ENCODE measurements around the gene CAMK1D. TPM values are rescaled to one million over a fixed set of nuclear protein-coding genes. Genes with fewer than 3 reads are reported as not detected.

CAMK1D gene
- total and polyA plus RNA-seq, 2 donors (not counting 3 experiments of a cell fraction or from before 2014, with no cell fraction given) = 0.37 to 4.2 TPM

- no peak overlapping the region for H3K4me2 ChIP-seq (ENCODE audit: insufficient read depth, low read length)
- H3K4me3 ChIP-seq (replicated peaks in 1 of 3; ENCODE audit: insufficient read depth in 1 of 3, low read depth in 1 of 3, low read length in 3 of 3) = no peak overlapping the region
- CTCF ChIA-PET = interaction anchor here (1.2 kb wide), 1 partner anchor 55 kb away, joined by 3 read pairs; no protein-coding TSS in a partner anchor
- no peaks in the 10 kb centered on the region for H3K79me2 ChIP-seq (ENCODE audit: control insufficient read depth, insufficient read depth, low read length)
- FAIRE-seq = no peak
- H3K9ac ChIP-seq (replicated peaks; ENCODE audit: extremely low read depth, insufficient read depth, low read length) = no peak overlapping the region
- dilution Hi-C loops (cut with MboI; ENCODE audit: extremely low pct_ligation_motif_present, low sequenced_read_pairs) = no loop called here
- BruUV-seq (replicated peaks) = no TSS peak
- no peak overlapping the region for H2AFZ ChIP-seq (ENCODE audit: low read depth, low read length)
- no peaks in the 10 kb centered on the region for H4K20me1 ChIP-seq (replicated peaks; ENCODE audit: control insufficient read depth, extremely low read depth, insufficient read depth, low read length)
- POLR2A ChIA-PET = no interaction called here
- no peak for TF ChIP-seq GATA2 (IDR thresholded peaks at IDR 0.05; ENCODE audit: insufficient read depth, insufficient read length, low read depth, low read length)
- no peak for TF ChIP-seq EZH2 (IDR thresholded peaks at IDR 0.05; ENCODE audit: borderline replicate concordance, low read depth, low read length, severe bottlenecking)
- TF ChIP-seq JUN (IDR thresholded peaks at IDR 0.05; ENCODE audit: borderline replicate concordance, insufficient read depth, insufficient read length, low read depth) = no peak
- TF ChIP-seq MYC (IDR thresholded peaks at IDR 0.05; ENCODE audit: low read depth, low read length) = no peak
- no peak for TF ChIP-seq POLR2A (IDR thresholded peaks at IDR 0.05; ENCODE audit: low read depth, low read length)
- no peak for TF ChIP-seq CTCF (IDR thresholded peaks at IDR 0.05; ENCODE audit: extremely low read depth in 1 of 2, insufficient read depth in 1 of 2, low read depth in 1 of 2, low read length in 2 of 2)
- no peak for TF ChIP-seq POLR2AphosphoS5 (IDR thresholded peaks at IDR 0.05; ENCODE audit: insufficient read depth, low read depth, low read length)
- TF ChIP-seq FOS (IDR thresholded peaks at IDR 0.05; ENCODE audit: borderline replicate concordance, insufficient read depth, low read length) = no peak
- TF ChIP-seq, protein P1, sequence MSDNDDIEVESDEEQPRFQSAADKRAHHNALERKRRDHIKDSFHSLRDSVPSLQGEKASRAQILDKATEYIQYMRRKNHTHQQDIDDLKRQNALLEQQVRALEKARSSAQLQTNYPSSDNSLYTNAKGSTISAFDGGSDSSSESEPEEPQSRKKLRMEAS (IDR thresholded peaks at IDR 0.05; ENCODE audit: insufficient read depth, insufficient read length) = no peak
- no peaks in the 10 kb centered on the region for H3K9me1 ChIP-seq (replicated peaks; ENCODE audit: control insufficient read depth, extremely low read depth, insufficient read depth, low read length)
- no peak for DNase-seq (ENCODE audit: low read depth, low spot score)
- no peak overlapping the region for H3K27ac ChIP-seq (ENCODE audit: insufficient read depth, low read depth, low read length)
- intact Hi-C loops (cut with micrococcal nuclease) = no loop called here
- no peaks in the 10 kb centered on the region for H3K27me3 ChIP-seq (ENCODE audit: control insufficient read depth in 2 of 2, insufficient read depth in 2 of 2, low read length in 2 of 2)
- H3K9me3 ChIP-seq (replicated peaks; ENCODE audit: control insufficient read depth, insufficient read depth, low read length) = no peaks in the 10 kb centered on the region
- H3K4me1 ChIP-seq (ENCODE audit: control insufficient read depth, extremely low read depth, insufficient read depth, low read length) = no peaks in the 10 kb centered on the region
- no peaks in the 10 kb centered on the region for H3K36me3 ChIP-seq (ENCODE audit: control insufficient read depth in 2 of 2, extremely low read depth in 1 of 2, insufficient read depth in 2 of 2, low read length in 2 of 2)
Observed at GRCh38 chr10:12542133-12542670, 192.9 kb downstream of the CAMK1D start.

Data from endothelial cell of umbilical vein (primary cell).